Adrenal gland (tissue), 5 donors: ENCODE measurements around the gene TLE3.

Source experiments
- CTCF ChIP-seq, 6 experiments: fragments of 450-650 bp in 4 of 6; fragments of 200-600 bp in 2 of 6; sonication (generic) in 1 of 6; IDR thresholded peaks; 1 replicate in 5 of 6; 2 replicates in 1 of 6; pipeline versions ENCODE4 v1.5.1 to v1.8.0; 2016 to 2021; ENCODE audit warnings: antibody characterized with exemption in 6 of 6, mild to moderate bottlenecking in 2 of 6, moderate library complexity in 1 of 6
- POLR2A ChIP-seq, 2 donors: fragments of 450-650 bp; IDR thresholded peaks; one replicate each; pipeline ENCODE4 v1.6.1; 2017; ENCODE audit warnings: antibody characterized with exemption in 2 of 2, mild to moderate bottlenecking in 2 of 2, moderate library complexity in 1 of 2
- donor health status: DM: no; HTN: no; CAD: no.

DNA sequence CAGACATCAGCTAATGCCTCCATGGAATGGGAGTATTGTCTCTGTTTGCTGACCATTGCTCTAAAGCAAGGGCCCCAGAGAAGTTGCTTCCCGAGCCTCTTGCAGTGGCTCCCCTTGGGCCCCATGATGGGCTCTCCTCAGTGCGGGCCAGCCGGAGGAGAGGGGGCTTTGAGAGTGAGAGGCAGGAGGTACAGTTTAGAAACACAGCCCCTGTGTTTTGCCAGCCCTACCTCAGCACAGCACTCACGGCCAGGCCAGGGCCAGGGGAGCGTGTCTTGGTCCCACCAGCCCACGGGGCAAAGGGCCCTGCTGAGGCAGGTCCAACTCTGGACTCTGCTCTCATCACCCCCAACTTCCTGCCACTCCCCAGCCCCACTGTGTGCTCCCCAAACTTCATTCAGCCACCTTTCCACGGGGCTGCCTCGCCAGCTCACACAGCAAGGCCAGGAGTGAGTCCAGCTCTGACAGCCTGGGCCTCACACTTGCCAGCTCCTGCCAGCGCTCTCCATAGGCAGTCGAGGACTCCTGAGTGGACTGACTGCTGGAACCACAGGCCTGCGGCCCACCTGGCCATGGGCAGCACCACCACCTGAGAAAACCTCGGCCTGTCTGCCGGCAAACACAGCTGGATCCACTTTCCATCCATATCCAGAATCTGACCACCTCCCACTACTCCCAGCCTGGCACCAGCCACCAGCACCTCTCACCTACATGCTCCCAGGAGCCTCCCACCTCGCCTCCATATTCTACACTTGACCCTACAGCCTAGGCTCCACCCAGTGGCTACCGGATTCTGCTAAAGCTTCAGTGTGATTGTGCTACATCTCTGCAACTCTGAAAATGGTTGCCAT lies 99.0 kb downstream of the TLE3 start:
- TF ChIP-seq CTCF (IDR thresholded peaks at IDR 0.05) = no peak
- no peak for TF ChIP-seq POLR2A (IDR thresholded peaks at IDR 0.05)
